ENCODE results near the gene TPBGL. TPM values are rescaled to one million over a fixed set of nuclear protein-coding genes. Genes with fewer than 3 reads are reported as not detected.

TPBGL gene
- total RNA-seq, 1 experiment from 2014 or later = not detected

DNA sequence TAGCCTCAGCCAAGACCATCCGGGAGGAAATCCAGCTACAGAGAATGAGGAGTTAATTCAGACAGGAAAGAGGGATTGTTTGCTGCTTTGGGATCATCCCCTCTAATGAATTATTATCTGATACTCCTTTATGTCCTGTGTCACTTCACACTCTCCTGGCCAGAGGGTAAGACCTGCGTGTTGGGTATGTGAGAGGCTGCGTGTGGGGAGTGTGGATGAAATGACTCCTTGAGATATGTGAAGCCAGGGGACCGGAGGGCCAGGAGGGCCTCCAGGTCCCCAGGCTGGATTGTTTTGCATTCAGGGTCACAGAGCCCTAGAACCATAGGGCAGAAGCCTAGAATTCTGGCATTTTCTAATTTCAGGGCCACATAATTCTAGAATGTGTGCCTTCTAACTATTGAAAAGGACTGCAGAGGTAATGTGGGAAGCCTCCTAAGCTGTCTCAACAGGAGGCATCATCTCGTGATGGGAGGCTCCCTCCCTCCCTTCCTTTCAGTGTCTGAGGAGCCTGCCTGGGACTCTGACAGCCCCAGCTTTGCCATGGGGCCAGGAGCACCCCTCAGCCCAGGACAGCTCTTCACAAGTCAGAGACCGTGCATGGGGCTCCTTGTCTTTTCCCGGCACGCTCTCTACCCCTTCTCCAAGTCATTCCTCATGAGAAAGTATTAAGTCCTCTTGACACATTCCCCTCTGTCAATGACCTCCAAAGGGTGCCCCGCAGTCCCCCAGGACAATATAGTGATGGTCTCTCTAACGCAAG is 3.7 kb downstream of the TPBGL start:
- Histone ChIP-seq H3F3A (ENCODE audit: insufficient read depth, low read depth) (no peaks in the 10 kb centered on the region), H3K9me3 (ENCODE audit: insufficient read depth, low read depth) (no peaks in the 10 kb centered on the region), H3K9me2 (ENCODE audit: insufficient read depth) (no peaks in the 10 kb centered on the region), H3K27ac (no peak overlapping the region), H3K4me1 (replicated peaks; ENCODE audit: insufficient read depth) (no peaks in the 10 kb centered on the region), H3K36me3 (ENCODE audit: low read depth) (no peaks in the 10 kb centered on the region), H2AFZ (no peak overlapping the region), H3K79me2 (ENCODE audit: low read depth) (no peaks in the 10 kb centered on the region), H4K20me1 (ENCODE audit: insufficient read depth) (no peaks in the 10 kb centered on the region), H3K4me3 (no peak overlapping the region), H3K27me3 (ENCODE audit: insufficient read depth, low read depth) (peaks cover 58% of the 10 kb centered on the region), H3K4me2 (no peak overlapping the region)
- BruUV-seq (replicated peaks) = no TSS peak
- no peak for DNase-seq
- POLR2A ChIA-PET (ENCODE audit: unreplicated experiment) = interaction anchor here (0.7 kb wide), 1 partner anchor 8 kb away, joined by 5 read pairs; no protein-coding TSS in a partner anchor
- intact Hi-C loops (cut with micrococcal nuclease; ENCODE audit: unreplicated experiment) = no loop called here
- CTCF ChIA-PET = interaction anchor here (0.8 kb wide), 1 partner anchor 39 kb away, joined by 3 read pairs; no protein-coding TSS in a partner anchor
- no peak for TF ChIP-seq EZH2 (IDR thresholded peaks at IDR 0.05; ENCODE audit: low read depth)
- TF ChIP-seq, protein P1, sequence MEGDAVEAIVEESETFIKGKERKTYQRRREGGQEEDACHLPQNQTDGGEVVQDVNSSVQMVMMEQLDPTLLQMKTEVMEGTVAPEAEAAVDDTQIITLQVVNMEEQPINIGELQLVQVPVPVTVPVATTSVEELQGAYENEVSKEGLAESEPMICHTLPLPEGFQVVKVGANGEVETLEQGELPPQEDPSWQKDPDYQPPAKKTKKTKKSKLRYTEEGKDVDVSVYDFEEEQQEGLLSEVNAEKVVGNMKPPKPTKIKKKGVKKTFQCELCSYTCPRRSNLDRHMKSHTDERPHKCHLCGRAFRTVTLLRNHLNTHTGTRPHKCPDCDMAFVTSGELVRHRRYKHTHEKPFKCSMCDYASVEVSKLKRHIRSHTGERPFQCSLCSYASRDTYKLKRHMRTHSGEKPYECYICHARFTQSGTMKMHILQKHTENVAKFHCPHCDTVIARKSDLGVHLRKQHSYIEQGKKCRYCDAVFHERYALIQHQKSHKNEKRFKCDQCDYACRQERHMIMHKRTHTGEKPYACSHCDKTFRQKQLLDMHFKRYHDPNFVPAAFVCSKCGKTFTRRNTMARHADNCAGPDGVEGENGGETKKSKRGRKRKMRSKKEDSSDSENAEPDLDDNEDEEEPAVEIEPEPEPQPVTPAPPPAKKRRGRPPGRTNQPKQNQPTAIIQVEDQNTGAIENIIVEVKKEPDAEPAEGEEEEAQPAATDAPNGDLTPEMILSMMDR (conservative IDR thresholded peaks at IDR 0.05) = no peak

GRCh38 chr11:75245356-75246005 is 4.9 kb downstream of the TPBGL start:
- Histone ChIP-seq H3K36me3 (ENCODE audit: low read depth) (no peaks in the 10 kb centered on the region), H3F3A (ENCODE audit: insufficient read depth, low read depth) (no peaks in the 10 kb centered on the region), H3K4me2 (no peak overlapping the region), H3K4me1 (replicated peaks; ENCODE audit: insufficient read depth) (no peaks in the 10 kb centered on the region), H3K4me3 (no peak overlapping the region), H3K9me3 (ENCODE audit: insufficient read depth, low read depth) (no peaks in the 10 kb centered on the region), H2AFZ (no peak overlapping the region), H3K79me2 (ENCODE audit: low read depth) (no peaks in the 10 kb centered on the region), H3K9me2 (ENCODE audit: insufficient read depth) (no peaks in the 10 kb centered on the region), H3K27me3 (ENCODE audit: insufficient read depth, low read depth) (peaks cover 58% of the 10 kb centered on the region), H4K20me1 (ENCODE audit: insufficient read depth) (no peaks in the 10 kb centered on the region), H3K27ac (no peak overlapping the region)
- POLR2A ChIA-PET (ENCODE audit: unreplicated experiment) = no interaction called here
- BruUV-seq (replicated peaks) = no TSS peak
- TF ChIP-seq EZH2 (IDR thresholded peaks at IDR 0.05; ENCODE audit: low read depth) = no peak
- TF ChIP-seq, protein P1 (conservative IDR thresholded peaks at IDR 0.05) = no peak
- CTCF ChIA-PET = interaction anchor here (0.8 kb wide), 1 partner anchor 40 kb away, joined by 3 read pairs; no protein-coding TSS in a partner anchor
- intact Hi-C loops (cut with micrococcal nuclease; ENCODE audit: unreplicated experiment) = no loop called here
- DNase-seq = no peak

GRCh38 chr11:75246006-75246670 is 5.6 kb downstream of the TPBGL start:
- no peaks in the 10 kb centered on the region for H3K9me3 ChIP-seq (ENCODE audit: insufficient read depth, low read depth)
- no peaks in the 10 kb centered on the region for H3K36me3 ChIP-seq (ENCODE audit: low read depth)
- no peaks in the 10 kb centered on the region for H3K79me2 ChIP-seq (ENCODE audit: low read depth)
- H3K9me2 ChIP-seq (ENCODE audit: insufficient read depth) = no peaks in the 10 kb centered on the region
- POLR2A ChIA-PET (ENCODE audit: unreplicated experiment) = no interaction called here
- H3K27me3 ChIP-seq (ENCODE audit: insufficient read depth, low read depth) = peaks cover 58% of the 10 kb centered on the region
- H3F3A ChIP-seq (ENCODE audit: insufficient read depth, low read depth) = no peaks in the 10 kb centered on the region
- no peak overlapping the region for H3K4me3 ChIP-seq
- no peak overlapping the region for H2AFZ ChIP-seq
- H4K20me1 ChIP-seq (ENCODE audit: insufficient read depth) = no peaks in the 10 kb centered on the region
- DNase-seq = no peak
- no TSS peak for BruUV-seq (replicated peaks)
- CTCF ChIA-PET = no interaction called here
- TF ChIP-seq, protein P1 (conservative IDR thresholded peaks at IDR 0.05) = no peak
- no peak for TF ChIP-seq EZH2 (IDR thresholded peaks at IDR 0.05; ENCODE audit: low read depth)
- H3K27ac ChIP-seq = no peak overlapping the region
- H3K4me1 ChIP-seq (replicated peaks; ENCODE audit: insufficient read depth) = no peaks in the 10 kb centered on the region
- H3K4me2 ChIP-seq = no peak overlapping the region
- intact Hi-C loops (cut with micrococcal nuclease; ENCODE audit: unreplicated experiment) = no loop called here

Data from PC-9 (cell line).